DND-41 (cell line): ENCODE measurements around the gene BOD1L1.

Experiments
- ATAC-seq: fragments of 200-7000 bp; cut with Tn5 transposase; 3 replicates; pipeline ENCODE4 v1.9.1; 2021; ENCODE audit warnings: low read depth; ENCODE audit not compliant: insufficient read depth
- DNase-seq: peaks from one replicate; pipeline ENCODE4 v3.0.0-alpha.2; 2020
- H2AFZ ChIP-seq: 2 replicates; pipeline ENCODE4 v1.6.0; 2012; ENCODE audit warnings: low read depth, low read length
- H3K27ac ChIP-seq: 2 replicates; pipeline ENCODE4 v1.5.1; 2012; ENCODE audit warnings: low read length, inconsistent platforms
- H3K27me3 ChIP-seq: fragments of 200-600 bp; sonication (generic); 2 replicates; pipeline ENCODE4 v1.6.0; 2012; ENCODE audit warnings: low read length, mild to moderate bottlenecking, inconsistent platforms; ENCODE audit not compliant: insufficient read depth, poor library complexity
- H3K36me3 ChIP-seq: 2 replicates; pipeline ENCODE4 v1.5.1; 2012; ENCODE audit warnings: low read length, inconsistent platforms; ENCODE audit not compliant: insufficient read depth
- H3K4me1 ChIP-seq: 2 replicates; pipeline ENCODE4 v1.5.1; 2012; ENCODE audit warnings: mild to moderate bottlenecking, low read length; ENCODE audit not compliant: insufficient read depth
- H3K4me2 ChIP-seq: 2 replicates; pipeline ENCODE4 v1.6.0; 2012; ENCODE audit warnings: mild to moderate bottlenecking, moderate library complexity, low read length, inconsistent platforms; ENCODE audit not compliant: insufficient read depth
- H3K4me3 ChIP-seq, 2 experiments: fragments of 200-600 bp in 1 of 2; shearing (Covaris generic) in 1 of 2; 2 replicates each; pipeline ENCODE4 v1.5.1; 2012 to 2016; ENCODE audit warnings: inconsistent platforms in 2 of 2, low read length in 2 of 2, mild to moderate bottlenecking in 2 of 2, low read depth in 1 of 2, moderate library complexity in 1 of 2
- H3K79me2 ChIP-seq: 2 replicates; pipeline ENCODE4 v1.6.0; 2012; ENCODE audit warnings: low read length, inconsistent platforms; ENCODE audit not compliant: insufficient read depth
- H3K9ac ChIP-seq: 2 replicates; pipeline ENCODE4 v1.6.0; 2012; ENCODE audit warnings: low read depth, mild to moderate bottlenecking, inconsistent platforms, low read length, moderate library complexity
- H3K9me3 ChIP-seq: 2 replicates; pipeline ENCODE4 v1.5.1; 2012; ENCODE audit warnings: low read length, moderate library complexity, mild to moderate bottlenecking, inconsistent platforms; ENCODE audit not compliant: insufficient read depth, severe bottlenecking
- H4K20me1 ChIP-seq: 2 replicates; pipeline ENCODE4 v1.6.0; 2012; ENCODE audit warnings: low read length; ENCODE audit not compliant: insufficient read depth
- EZH2 ChIP-seq: IDR thresholded peaks from 3 replicates; pipeline ENCODE4 v1.6.1; 2012; ENCODE audit warnings: borderline replicate concordance, low read depth, mild to moderate bottlenecking, moderate library complexity, low read length, inconsistent platforms; ENCODE audit not compliant: severe bottlenecking
- TF ChIP-seq, protein P1 (sequence below): IDR thresholded peaks from 2 replicates; pipeline ENCODE4 v1.5.1; 2012; ENCODE audit warnings: borderline replicate concordance, low read length, moderate library complexity, mild to moderate bottlenecking; ENCODE audit not compliant: poor library complexity, severe bottlenecking; ENCODE audit errors: extremely low read depth

The BOD1L1 gene

DNA sequence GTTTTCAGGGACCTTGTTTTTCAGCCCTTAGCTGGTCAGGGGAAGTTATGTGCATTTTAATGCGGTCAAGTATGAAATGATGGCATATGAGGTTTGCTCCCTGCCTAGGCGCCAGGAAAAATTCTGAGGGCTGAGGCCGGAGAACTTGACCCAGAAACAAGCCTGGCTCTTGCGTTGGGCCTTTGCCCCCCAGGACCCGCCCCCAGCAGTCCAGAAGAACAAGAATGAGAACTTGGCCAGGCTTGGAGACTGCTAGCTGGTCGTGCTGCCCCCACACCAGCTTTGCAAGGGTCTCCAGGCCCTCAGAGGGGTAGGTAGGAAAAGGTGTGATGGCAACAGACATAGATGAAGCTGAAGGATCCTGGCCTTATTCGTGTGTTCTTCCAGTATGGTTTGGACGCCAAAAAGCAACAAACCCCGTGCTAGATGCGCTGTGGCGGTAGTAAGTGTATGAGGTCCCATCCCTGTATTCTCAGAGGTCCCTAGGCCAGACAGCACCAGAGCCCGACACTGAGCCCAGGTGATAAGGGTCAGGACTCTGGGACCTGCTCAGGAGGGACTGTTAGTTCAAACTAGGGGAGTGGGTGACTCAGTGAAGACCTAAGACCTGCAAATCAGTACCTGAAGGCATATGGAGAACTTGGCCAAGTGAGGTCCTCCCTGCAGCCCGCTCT, 93.7 kb downstream of the BOD1L1 start:
- no peak overlapping the region for H2AFZ ChIP-seq
- H3K9ac ChIP-seq = no peak overlapping the region
- H4K20me1 ChIP-seq = no peaks in the 10 kb centered on the region
- H3K4me1 ChIP-seq = no peaks in the 10 kb centered on the region
- no peak for TF ChIP-seq EZH2
- TF ChIP-seq, protein P1, sequence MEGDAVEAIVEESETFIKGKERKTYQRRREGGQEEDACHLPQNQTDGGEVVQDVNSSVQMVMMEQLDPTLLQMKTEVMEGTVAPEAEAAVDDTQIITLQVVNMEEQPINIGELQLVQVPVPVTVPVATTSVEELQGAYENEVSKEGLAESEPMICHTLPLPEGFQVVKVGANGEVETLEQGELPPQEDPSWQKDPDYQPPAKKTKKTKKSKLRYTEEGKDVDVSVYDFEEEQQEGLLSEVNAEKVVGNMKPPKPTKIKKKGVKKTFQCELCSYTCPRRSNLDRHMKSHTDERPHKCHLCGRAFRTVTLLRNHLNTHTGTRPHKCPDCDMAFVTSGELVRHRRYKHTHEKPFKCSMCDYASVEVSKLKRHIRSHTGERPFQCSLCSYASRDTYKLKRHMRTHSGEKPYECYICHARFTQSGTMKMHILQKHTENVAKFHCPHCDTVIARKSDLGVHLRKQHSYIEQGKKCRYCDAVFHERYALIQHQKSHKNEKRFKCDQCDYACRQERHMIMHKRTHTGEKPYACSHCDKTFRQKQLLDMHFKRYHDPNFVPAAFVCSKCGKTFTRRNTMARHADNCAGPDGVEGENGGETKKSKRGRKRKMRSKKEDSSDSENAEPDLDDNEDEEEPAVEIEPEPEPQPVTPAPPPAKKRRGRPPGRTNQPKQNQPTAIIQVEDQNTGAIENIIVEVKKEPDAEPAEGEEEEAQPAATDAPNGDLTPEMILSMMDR = no peak
- H3K27ac ChIP-seq = no peak overlapping the region
- H3K79me2 ChIP-seq = no peaks in the 10 kb centered on the region
- ATAC-seq (no peak), DNase-seq (no peak)
- H3K9me3 ChIP-seq = no peaks in the 10 kb centered on the region
- no peaks in the 10 kb centered on the region for H3K27me3 ChIP-seq
- H3K4me3 ChIP-seq = no peak overlapping the region
- no peak overlapping the region for H3K4me2 ChIP-seq
- no peaks in the 10 kb centered on the region for H3K36me3 ChIP-seq

DNA sequence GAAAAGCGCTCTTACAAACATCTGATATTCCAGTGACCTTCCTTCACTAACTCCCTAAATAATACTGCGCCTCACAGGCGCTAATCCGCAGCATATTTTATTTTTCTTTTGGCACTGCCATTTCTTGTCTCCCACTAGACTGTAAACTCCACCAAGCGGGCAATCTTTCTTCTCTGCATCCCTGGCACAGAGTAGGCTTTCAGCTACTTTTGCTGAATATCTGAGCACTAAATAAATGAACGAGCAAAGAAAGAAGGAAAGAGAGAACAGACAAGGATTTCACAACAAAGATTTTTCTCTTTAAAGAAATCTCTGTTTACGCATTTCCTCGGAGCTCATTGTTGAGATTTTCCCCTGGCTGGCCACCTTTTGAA, 95.9 kb downstream of the BOD1L1 start:
- H3K4me3 ChIP-seq = no peak overlapping the region
- H3K9ac ChIP-seq = no peak overlapping the region
- ATAC-seq = no peak
- no peak overlapping the region for H2AFZ ChIP-seq
- H3K9me3 ChIP-seq = no peaks in the 10 kb centered on the region
- H4K20me1 ChIP-seq = no peaks in the 10 kb centered on the region
- H3K4me2 ChIP-seq = no peak overlapping the region
- DNase-seq = no peak
- TF ChIP-seq, protein P1 = no peak
- TF ChIP-seq EZH2 = no peak
- no peaks in the 10 kb centered on the region for H3K79me2 ChIP-seq
- H3K27ac ChIP-seq = no peak overlapping the region
- no peaks in the 10 kb centered on the region for H3K27me3 ChIP-seq
- H3K36me3 ChIP-seq = no peaks in the 10 kb centered on the region
- no peaks in the 10 kb centered on the region for H3K4me1 ChIP-seq

DNA sequence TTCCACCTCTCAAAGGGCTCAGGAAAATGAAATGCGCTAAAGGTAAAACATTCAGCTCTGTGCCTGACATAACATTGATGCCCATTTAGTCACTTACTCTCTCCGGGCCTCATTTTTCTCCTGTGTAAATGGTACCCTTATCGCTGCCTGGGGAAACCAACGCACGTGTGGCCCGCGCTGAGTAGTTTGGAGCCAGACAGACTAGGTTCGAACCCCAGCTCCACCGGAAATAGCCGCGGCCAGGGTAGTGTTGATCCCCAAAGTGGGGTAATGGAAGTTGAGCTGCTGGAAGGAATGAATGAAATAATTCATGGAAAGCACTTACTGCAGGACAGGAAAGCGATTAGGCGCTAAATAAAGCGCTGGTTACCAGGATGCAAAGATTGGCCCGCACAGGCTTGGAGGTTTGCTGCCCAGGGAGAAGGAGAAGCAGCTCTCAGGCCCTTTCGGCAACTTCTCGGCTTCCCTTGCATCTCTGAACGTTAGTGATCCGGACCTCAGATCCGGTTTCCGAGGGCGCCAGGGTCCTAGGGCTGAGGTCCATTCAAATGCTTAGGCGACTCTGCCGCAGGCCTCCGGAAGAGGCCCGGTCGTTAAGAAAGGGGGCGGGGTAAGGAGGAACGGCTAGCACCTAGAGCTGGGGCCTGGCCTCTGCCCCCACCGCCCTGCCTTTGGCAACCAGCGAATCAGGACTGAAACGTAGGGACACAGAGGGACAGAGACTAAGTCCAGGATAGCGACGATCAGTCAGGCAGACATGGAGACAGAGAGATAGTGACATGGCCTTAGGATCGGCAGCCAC, 96.5 kb downstream of the BOD1L1 start:
- Histone ChIP-seq H3K79me2 (no peaks in the 10 kb centered on the region), H3K9ac (no peak overlapping the region), H4K20me1 (no peaks in the 10 kb centered on the region), H2AFZ (no peak overlapping the region), H3K27ac (no peak overlapping the region), H3K4me1 (no peaks in the 10 kb centered on the region), H3K27me3 (no peaks in the 10 kb centered on the region), H3K4me2 (no peak overlapping the region), H3K9me3 (no peaks in the 10 kb centered on the region), H3K36me3 (no peaks in the 10 kb centered on the region), H3K4me3 (no peak overlapping the region)
- no peak for DNase-seq
- ATAC-seq = no peak
- no peak for TF ChIP-seq EZH2
- TF ChIP-seq, protein P1 = no peak
